GM21529 (cell line): ENCODE data around the gene RNPEPL1.

Experiments
- ATAC-seq: cut with Tn5 transposase; IDR thresholded peaks from one replicate; pipeline ENCODE4 v1.9.1; 2021; ENCODE audit not compliant: unreplicated experiment

The RNPEPL1 gene

DNA sequence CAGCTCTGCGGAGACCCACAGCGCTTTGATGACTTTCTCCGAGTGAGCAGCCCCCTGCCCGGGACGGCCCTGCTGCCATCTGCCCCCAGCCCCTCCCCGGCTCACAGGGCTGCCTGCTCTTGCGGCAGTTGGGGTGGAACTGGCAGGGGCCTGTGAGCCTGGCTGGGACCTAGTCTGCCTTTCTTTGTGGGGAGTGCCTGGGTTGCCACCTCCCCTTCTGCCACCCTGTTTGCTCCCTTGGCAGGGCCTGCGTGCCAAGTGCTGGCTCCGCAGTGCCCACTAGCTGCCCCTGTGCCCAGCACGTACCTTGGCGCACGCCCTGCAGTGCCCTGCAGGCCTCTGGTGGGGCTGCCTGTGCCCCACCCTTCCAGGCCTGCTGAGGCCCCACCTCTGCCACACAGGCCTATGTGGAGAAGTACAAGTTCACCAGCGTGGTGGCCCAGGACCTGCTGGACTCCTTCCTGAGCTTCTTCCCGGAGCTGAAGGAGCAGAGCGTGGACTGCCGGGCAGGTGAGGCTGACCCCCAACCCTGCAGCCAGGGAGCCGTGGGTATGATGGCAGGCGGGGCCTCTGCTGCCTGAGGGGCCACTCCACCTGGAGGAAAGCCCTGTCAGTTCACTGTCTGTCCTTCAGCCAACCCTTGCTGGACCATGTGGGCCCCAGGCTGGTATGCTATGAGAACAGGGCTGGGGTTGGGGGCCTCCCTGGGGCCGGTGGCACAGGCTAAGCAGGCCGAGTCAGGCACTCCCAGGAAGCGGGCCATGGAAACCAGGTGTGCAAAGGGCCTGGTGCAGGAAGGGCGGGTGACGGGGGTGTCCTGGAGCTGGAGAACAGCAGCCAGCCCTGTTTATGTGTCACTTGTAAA, 7.0 kb downstream of the RNPEPL1 start:
- ATAC-seq, result no peak

DNA sequence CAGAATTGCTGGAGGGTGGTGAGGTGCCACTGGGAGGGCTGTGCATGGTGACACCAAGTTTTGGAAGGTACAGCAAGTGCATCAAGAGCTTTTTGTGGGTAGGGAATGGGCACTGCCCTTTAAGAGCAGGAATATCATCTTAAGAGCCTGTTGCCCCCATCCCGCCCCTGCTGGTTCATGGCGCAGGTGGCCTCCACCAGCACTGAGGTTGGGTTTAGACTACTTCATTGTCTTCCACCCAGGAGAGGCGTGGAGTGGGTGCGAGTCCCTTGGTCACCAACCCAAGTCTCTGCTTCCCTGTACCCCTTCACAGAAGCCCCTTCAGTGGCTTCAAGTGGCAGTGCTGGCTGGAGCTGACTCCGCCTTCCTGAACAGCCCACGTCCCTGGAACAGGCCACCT, 7.8 kb downstream of the RNPEPL1 start:
- no peak for ATAC-seq

DNA sequence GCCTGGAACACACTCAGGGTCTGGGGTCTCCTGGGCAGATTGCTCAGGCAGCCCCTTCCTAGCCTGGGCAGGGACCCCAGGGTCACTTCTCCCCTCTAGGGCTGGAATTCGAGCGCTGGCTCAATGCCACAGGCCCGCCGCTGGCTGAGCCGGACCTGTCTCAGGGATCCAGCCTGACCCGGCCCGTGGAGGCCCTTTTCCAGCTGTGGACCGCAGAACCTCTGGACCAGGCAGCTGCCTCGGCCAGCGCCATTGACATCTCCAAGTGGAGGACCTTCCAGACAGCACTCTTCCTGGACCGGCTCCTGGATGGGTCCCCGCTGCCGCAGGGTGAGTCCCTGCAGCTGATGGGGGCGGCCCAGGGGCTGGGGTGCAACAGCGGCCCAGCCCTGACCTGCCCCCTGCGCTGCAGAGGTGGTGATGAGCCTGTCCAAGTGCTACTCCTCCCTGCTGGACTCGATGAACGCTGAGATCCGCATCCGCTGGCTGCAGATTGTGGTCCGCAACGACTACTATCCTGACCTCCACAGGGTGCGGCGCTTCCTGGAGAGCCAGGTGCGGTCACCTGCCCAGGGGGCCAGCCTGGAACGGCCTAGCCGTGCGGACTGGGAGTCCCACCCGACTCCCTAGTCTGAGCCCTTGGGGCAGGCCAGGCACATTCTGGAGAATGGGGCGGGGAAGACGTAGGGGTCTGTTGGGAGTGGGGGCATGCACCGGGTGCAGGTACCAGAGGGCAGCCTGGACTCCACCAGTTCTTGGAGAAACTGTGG, 8.3 kb downstream of the RNPEPL1 start:
- no peak for ATAC-seq

DNA sequence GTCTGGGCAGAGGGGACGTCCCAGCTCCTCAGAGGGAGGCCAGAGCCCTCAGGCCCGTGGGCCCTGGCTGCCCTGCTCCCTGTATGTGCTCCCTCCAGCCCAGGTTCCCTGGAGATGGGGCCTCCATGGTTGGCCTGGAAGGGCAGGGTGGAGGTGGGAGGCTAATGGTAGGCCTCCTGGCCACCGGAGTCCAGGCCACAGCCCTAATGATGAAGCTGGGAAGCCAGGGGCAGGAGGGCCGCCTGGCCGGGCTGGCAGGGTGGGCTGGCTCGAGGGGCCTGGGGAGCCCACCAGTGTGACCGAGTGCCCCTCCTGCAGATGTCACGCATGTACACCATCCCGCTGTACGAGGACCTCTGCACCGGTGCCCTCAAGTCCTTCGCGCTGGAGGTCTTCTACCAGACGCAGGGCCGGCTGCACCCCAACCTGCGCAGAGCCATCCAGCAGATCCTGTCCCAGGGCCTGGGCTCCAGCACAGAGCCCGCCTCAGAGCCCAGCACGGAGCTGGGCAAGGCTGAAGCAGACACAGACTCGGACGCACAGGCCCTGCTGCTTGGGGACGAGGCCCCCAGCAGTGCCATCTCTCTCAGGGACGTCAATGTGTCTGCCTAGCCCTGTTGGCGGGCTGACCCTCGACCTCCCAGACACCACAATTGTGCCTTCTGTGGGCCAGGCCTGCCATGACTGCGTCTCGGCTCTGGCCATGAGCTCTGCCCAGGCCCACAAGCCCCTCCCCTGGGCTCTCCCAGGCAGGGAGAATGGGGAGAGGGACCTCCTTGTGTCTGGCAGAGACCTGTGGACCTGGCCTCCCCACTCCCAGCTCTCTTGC, 9.2 kb downstream of the RNPEPL1 start:
- ATAC-seq, result no peak

DNA sequence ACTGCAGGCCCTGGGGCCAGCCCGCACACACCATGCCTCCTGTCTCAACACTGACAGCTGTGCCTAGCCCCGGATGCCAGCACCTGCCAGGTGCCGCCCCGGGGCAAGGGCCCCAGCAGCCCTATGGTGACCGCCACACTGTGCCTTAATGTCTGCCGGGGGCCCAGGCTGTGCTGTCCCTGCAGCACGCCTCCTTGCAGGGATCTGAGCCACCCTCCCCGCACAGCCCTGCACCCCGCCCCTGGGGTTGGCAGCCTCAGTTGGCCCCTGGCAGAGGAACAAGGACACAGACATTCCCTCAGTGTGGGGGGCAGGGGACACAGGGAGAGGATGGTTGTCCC, 9.8 kb downstream of the RNPEPL1 start:
- no peak for ATAC-seq

DNA sequence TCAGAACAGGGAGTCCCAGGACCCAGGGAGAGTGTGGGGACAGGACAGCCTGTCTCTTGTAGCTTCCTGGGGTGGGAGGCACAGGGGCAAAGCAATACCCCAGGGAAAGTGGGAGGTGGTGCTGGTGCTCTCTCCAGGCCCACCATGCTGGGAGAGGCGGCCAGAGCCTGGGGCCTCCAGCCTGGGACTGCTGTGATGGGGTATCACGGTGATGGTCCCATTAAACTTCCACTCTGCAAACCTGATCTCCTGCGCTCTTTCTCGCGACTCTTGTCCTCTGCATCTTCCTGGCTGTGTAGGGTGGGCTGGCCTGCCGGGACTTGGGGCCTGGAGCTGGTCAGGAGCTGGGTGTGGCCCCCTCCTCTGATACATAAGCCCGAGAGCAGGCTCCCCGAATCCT, 10.2 kb downstream of the RNPEPL1 start:
- no peak for ATAC-seq

DNA sequence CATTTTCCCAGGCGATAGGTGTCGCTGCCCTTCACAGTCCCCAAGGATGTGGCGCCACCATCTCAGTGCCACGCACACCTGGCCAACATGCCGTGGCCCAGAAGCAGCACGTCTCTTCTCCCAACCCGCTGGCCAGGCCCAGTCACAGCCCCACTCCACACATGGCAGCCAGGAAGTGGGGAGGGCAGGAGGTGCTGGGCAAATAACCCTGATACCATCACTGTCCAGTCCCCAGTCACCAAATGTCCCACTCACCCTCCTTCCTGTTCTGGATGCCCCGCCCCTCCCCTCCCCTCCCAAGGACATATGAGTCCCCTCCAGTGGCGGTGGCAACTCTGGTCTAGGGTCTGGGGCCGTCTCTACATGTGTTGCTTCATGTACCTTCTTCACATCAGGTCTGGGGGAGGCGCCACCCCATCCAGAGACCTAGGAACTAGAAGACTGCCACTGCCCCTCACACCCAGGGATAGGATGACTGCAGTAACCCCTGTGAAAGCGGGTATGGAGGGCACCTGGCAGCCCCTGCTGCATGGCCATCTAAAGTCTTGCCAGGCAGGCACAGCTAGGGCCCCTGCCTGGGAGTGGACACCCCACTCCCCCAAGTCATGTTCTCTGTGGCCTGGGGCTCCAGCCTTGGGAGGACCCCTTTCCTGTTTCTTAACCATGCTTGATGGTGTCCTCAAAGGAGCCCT, 10.9 kb downstream of the RNPEPL1 start:
- no peak for ATAC-seq

DNA sequence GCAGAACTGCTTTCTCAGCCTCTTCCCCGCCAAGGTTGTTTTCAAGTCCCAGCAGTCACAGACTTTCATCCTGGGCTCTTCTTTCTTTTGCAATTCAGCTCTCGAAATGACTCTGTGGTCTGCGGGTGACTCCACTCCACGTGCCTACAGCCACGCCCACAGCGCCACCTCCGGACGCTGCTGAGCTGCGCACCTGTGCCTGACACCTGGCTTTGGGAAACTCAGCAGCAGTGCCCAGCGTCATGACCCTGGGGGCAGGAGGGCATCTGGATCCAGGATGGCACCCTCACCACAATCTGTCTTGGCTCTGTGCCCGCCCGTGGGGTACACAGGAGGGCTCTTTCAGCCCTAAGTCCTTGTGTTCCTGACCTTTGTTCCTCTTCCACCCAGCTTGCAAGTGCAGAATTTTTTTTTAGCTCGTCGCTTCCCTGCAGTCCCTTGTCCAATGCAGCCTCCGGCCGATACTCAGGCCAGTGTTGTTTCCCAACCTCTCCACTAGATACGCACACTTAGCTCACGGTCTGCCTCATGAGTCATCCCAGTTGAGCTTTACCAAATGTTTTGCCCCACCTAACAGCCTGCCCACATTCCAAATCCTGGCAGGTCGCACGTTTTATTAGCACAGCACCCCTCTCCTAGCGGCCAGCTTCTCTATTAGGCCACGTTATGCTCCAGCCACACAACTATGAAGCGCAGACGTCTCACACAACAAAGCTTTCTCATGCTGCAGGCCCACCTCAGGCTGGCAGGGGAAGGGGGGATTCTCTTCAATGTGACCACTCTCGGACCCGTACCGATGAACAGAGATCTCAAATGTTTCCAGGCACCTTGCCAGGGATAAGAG, 11.7 kb downstream of the RNPEPL1 start:
- ATAC-seq, result peak; percentile 41

DNA sequence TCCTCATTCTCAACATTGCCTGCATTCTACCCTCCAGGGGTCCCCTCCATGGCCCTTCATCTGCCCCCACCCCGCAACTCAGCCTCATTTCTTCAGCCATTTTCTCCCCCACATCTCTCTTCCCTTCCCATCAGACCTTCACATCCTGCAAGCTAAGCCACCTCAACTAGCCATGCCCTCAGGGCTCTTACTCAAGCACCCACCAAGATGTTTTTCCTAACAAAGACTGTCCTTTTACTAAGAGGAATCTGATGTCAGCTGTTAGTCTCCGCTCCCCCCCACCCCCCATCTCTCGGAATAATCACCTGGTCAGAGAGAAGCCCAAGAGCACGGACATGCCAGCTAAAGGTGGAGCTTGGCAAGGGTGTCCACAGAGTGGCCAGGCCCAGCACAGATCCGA, 13.5 kb downstream of the RNPEPL1 start:
- ATAC-seq, result no peak

DNA sequence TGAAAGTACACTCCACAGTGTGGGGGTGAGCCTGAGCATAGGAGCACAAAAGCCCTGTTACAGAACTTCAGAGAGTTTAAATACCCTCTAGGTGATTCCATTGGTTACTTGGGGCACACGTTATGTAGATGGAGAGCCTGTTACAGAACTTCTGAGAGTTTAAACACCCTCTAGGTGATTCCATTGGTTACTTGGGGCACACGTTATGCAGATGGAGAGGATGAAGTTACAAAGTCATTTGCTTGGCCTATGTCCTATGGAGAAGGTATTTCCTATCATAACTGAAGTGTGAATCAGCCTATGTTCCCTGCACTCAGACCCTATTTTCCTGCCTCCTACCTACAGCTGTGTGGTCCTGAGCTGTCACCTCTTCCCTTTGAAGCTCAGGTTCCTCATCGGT, 14.5 kb downstream of the RNPEPL1 start:
- ATAC-seq, result no peak

DNA sequence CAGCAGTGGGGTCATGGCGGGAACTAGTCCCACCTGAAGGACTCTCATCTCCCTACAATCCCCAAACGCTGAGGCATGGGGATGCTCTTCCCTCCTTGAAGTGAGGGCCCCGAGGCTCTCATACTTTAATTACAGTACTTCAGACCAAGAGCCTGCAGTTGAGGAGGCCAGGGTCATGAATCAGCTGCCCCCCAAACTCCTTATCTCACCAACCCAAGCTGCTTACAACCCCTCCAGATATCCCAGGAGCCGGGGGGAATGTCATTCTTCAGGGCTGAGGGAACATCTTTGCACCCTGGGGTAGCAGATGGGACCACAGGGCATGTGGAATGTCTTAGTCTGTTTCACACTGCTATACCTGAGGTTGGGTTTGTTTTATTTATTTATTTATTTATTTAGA, 15.5 kb downstream of the RNPEPL1 start:
- ATAC-seq, result no peak

DNA sequence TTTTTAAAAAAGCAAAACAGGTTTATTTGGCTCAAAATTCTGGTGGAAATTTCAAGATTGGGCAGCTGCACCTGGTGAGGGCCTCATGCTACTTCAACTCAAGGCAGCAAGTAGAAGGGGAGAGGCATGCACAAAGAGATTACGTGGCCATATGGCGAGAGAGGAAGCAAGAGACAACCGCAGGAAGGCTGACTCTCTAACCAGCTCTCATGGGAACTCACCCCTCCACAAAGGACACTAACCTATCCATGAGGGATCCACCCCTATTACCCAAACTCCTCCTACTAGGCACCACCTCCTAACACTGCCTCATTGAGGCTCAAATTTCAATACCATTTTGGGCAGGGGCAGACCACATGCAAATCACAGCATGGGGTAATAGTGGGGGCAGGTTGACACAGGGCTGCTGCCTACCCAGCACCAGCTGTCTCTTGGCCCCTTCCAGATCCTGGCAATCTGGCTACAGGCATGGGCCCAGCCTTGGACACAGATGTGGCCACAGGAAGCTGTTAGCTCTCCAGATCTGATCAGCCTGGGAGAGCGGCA, 16.3 kb downstream of the RNPEPL1 start:
- ATAC-seq, result peak; percentile 59

DNA sequence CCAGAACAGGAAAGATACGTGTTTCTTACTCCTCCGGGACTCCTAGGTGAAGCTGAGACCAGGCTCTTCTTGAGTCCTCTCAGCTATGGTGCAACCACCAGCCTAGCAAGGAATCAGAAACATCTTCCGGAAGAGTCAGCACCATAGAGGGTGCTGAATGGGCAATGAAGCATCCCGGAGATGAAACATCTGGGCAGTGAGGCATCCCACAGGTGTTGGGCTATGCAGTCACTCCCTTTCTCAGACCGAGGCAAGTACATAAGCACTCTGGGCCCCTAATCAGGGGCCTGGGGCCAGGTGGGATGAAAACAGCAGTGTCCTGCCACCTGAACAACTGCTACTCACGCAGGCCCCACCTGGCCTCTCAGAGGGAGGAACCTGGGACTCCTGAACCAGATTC, 16.8 kb downstream of the RNPEPL1 start:
- ATAC-seq, result peak; percentile 30

DNA sequence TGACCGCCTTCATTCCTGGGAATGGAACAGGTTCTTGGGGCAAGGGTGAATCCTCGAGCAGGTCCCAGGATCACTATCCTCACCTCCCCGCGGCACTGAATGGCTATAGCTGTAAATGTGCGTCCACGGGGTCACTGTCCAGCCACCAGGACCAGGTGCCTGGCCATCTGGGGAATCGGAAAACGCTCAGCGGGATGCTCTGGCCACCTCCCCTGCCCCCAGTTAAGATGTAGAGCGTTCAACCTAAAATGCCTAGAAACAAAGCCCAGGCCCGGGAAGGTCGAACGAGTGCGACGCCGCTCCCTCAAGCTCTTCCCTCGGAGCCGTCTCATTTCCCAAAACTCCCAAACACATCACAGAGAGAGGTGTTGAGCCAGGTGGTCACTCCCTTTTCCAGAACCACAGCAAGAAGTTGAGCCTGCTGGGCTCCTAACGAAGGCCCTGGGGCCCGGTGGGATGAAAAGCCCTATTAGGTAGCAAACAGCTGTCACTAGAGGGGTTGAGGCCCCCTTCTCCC, 17.5 kb downstream of the RNPEPL1 start:
- ATAC-seq, result no peak

DNA sequence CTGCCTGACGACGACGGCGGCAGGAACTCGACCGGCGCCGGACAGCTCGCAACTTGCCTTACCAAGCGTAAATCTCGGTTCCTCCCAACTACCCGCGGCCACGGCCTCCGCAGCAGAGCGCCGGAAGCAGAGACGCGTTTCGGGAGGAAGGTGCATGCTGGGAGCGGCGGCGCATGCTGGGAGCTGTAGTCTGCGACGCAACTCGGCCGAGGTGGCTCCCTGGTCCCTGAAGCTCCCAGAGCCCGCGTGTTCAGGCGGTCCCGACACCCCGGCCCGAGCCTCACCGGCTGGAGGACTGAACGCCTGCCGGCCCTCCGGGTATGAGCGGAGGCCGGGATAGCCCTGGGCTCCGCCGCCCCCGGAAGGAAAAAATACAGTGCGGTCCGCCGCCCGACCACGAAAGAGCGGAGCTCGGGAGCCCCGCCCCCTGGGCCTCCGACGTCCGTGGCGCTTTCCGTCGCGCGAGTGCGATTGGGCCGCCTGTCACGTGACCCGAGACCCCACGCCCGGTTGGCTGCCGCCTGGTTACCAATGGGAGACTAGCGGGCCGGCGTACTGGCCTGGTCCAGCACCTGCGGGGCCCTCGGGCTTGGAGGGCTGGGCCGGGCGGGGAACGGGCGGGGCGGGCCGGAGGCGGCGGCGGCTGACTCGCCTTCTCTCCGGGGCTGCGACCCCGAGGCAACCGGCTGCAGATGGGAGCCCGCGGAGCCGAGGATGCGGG, 18.1 kb downstream of the RNPEPL1 start, which contains the start of gene CAPN10:
Gene CAPN10 (plus strand): TSS at position 537 of the 721 bp plus-strand sequence. CDS start 178 bp downstream, at position 715.
- peak; percentile 55 for ATAC-seq

DNA sequence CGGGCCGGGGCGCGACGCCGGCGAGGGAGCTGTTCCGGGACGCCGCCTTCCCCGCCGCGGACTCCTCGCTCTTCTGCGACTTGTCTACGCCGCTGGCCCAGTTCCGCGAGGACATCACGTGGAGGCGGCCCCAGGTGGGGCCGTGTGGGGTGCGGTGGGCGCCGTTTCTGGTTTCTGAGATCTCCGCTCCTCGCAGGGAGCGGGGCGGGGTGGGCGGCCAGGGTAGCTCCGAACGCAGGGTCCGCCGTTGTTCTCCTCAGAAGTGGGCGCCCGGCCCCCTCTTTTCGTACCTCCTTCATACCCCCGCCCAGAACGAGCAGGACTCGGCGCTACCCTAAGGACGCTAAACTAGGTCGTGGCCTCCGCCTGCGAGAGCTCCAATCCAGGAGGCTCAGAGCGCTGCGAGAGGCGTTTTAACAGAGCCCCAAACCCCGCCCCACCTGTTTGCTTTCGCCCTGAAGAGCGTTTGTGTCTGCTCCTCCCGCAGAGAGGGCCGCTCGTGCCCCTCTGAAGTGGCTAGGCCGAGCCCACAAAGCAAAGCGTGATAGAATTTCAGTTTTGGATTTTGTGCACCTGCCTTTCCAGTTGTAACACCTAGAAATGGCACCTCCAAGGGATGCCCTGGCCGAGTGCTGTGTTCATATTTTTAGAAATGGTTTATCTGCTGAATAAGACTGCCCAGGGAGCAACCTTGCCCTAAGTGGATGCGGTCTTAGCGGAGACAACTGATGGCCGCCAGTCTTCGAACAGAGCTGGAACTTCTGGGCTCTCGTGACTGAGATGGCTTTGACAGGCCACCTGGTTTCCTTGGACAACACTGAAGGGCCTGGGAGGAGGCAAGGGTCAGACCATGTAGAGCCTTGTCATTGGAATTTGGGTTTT, 18.9 kb downstream of the RNPEPL1 start:
- no peak for ATAC-seq

DNA sequence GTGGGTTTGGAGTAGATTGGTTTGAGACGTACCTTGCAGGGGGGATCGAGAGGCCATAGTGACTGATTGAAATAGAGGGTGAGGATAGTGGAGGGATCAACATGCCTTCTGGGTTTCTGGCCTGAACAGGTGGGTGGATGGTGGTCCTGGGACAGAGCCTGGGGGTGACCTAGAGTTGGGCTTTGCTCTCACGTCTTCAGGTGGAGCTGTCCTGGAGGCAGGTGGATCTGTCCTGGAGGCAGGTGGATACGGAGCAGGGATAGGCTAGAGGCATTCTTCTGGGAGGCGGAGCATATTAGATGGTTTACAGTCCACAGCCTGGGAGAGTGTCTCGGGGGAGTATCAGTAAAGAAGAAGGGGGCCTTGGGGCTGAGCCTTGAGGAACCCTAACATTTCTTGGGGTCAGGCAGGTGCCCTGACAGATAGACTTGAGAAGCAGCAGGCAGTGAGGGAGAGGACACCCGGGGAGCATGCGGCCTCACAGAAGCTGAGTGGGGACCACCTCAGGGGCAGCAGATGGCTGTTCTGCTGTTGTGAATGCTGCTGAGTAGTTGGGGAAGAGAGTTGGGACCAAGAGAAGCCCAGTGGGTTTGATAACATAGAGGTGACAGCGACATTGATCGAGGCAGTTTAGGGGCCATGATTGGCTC, 19.8 kb downstream of the RNPEPL1 start:
- no peak for ATAC-seq
